ENCODE data around the gene SUPT5H. TPM values are rescaled to one million over a fixed set of nuclear protein-coding genes. Genes with fewer than 3 reads are reported as not detected.
A peak's percentile ranks its signal among the peaks of the same experiment; 100 is the strongest.
"Not testable (repeated sequence)": the region's sequence is repeated elsewhere in the genome, so short reads cannot be mapped to it uniquely, and the experiment has no call there.

Gene SUPT5H
- total RNA-seq, 1 donor from 2014 or later: 121 TPM

- DNase-seq (ENCODE audit: low spot score): no peak
Measured at GRCh38 chr19:39465956-39466747, 20.8 kb downstream of the SUPT5H start.

DNA sequence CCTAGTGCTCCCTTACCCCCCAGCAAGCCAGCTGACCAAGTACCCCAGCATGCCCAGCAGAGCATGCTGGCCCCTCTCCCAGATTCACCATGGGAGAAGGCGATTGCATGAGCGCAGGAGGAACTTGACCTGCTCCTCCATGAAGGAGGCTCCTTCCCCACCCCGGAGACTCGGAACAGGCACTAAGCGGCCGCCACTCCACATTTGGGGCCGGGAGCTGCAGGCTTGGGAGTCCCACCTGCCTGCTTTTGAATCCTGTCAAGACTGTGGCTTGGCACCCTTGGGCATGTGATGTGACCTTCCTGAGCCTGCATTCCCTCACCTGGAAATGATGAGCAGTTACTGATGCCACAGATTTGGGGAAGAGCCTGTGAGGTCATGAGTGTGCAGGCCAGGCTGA is 22.6 kb downstream of the SUPT5H start:
- DNase-seq (ENCODE audit: low spot score): no peak

GRCh38 chr19:39469036-39469435 is 23.7 kb downstream of the SUPT5H start:
- DNase-seq (ENCODE audit: low spot score): no peak

DNA sequence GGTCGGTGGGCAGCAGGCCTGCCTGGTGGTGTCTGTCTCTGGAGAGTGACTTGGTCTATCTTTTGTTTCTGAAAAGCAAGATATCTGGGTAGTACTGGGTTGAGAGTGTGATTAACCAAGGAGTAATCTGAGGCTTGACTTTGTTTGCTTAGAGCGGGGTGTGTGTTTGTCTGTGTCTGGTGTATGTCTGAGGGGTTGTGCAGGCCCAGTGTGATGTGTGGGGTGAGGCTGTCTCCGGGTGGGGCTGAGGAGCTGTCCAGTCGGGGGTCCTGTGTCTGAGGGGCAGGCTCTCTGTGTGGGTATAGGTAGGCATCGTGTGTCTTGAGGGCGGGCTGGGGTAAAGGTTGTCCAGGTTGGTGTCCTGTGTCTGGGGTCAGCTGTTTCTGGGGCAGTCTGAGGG is 24.2 kb downstream of the SUPT5H start:
- no peak for DNase-seq (ENCODE audit: low spot score)

- DNase-seq (ENCODE audit: low spot score): no peak
Measured at GRCh38 chr19:39470724-39471339, 25.4 kb downstream of the SUPT5H start.

DNA sequence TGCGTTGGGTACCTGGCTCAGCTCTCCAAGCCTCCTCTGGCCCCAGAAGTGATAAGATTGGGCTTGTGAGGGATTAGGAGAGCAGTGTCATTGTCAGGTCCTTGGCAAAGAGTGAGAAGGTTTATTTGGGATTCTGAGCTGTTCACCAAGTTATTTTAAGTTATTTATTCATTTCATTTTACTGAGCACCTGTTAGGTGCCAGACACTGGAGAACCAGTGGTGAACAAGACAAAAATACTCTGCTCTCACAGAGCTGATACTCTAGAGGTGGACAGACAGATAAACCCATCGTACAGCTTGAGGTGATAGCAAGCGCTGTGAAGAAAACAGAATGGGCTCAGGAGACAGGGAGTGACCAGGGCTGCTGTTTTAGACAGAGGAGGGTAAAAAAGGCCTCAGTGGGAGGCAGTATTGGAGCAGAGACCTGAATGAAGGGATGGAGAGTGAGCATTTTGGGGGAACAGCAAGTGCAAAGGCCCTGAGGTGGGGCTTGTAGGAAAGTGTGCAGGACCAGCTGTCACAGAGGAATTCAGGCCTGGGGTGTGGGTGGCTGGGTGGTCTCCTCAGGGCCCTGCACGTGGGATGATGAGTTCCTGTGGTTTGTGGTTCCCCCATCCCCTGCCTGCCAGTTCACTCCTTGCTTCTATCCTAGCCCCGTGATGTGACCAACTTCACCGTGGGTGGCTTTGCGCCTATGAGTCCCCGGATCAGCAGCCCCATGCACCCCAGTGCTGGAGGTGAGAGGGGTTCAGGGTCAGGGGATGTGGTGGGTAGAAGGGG is 26.6 kb downstream of the SUPT5H start:
- no peak for DNase-seq (ENCODE audit: low spot score)

- DNase-seq (ENCODE audit: low spot score): no peak
Measured at GRCh38 chr19:39472746-39473442, 27.5 kb downstream of the SUPT5H start.

DNA sequence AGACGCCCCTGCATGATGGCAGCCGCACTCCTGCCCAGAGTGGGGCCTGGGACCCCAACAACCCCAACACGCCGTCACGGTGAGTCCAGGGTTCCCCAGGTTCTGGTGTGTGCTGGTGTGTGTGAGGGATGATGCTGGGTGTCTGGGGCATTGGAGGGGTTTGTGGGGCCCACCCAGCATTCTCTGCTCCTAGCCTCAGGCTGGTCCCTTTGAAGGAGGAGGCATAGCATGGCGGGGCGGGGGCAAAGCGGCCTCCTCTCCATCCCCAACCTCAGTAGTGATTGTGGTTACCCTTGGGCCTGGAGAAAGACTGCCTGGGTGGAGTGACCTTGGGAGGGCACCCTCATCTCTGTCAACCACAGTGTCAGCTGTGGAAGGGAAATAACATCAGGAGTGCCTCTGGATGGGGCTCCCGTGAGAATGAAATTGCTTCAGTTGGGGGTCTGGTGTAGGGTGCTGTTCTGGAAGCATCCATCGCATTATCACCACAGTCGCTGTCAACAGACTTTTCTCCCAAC is 28.1 kb downstream of the SUPT5H start:
- DNase-seq (ENCODE audit: low spot score): no peak

GRCh38 chr19:39474139-39474620 is 28.8 kb downstream of the SUPT5H start:
- no peak for DNase-seq (ENCODE audit: low spot score)

DNA sequence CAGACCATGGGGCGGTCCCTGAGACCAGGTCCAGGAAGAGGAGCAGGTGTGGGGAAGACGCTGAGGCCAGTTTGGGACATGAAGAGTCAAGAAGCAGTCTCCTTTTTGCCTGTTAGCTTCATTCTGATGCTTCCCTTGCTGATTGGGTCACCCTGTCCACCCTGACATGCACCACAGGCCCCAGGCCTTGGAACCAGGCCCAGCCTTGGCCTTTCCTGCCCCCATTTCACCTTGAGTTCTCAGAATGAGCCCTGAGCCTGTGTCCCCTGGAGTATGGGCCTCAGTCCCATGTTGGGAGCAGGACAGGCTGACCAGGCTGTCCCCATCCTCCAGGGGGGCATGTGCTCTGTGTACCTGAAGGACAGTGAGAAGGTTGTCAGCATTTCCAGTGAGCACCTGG is 30.4 kb downstream of the SUPT5H start:
- DNase-seq (ENCODE audit: low spot score): no peak

- DNase-seq (ENCODE audit: low spot score): not testable (repeated sequence)
Measured at GRCh38 chr19:39479319-39479801, 34.0 kb downstream of the SUPT5H start.

DNA sequence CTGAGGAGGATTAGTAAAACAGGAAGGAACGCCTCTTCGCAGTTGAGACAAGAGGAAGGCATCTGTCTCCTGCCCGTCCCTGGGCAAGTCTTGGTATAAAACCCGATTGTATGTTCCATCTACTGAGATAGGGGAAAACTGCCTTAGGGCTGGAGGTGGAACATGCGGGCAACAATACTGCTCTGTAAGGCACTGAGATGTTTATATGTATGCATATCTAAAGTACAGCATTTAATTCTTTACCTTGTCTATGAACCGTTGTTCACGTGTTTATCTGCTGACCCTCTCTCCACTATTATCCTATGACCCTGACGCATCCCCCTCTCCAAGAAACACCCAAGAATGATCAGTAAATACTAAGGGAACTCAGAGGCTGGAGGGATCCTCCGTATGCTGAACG is 34.5 kb downstream of the SUPT5H start:
- no peak for DNase-seq (ENCODE audit: low spot score)

DNA sequence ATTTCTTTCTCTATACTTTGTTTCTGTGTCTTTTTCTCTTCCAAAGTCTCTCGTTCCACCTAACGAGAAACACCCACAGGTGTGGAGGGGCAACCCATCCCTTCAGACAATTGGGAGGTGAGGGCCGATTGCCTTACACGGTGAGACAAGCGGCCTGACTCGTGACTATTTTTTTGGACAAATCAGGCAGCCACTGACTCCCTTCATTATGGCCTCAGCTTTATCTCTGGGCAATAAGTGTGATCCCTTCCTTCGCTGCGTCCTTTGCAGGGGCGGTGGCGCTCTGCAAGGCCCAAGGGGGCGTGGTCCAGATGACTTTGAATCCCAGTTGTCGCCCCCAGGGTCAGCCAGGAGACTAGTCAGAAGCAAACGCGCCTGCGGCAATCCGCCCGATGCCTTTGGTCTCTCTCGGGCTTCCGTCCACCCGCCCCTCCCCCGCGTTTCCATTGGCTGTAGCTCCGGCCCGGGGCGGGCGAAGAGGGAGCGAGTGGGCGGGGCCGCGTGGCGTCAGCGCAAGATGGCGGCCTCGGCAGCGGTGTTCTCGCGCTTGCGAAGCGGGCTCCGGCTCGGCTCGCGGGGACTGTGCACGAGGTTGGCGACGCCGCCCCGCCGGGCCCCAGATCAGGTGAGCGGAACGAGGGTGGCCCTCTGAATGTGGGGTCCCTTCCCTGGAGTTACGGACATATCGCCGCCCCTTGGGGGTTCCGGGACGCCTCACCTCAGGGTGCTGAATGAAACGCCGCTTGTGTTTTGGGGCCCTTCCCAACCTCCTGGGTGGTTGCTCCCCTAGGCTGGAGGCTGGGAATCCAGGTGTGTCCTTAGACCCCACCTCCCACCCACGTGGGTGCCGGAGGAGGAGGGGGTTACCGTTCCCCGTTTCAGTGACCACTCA is 35.2 kb downstream of the SUPT5H start, which contains the start of gene TIMM50:
TSS of gene TIMM50 (plus strand) at position 502 of the 892 bp plus-strand sequence. CDS start at position 518, 16 bp downstream.
- peak; percentile 96 for DNase-seq (ENCODE audit: low spot score)

DNA sequence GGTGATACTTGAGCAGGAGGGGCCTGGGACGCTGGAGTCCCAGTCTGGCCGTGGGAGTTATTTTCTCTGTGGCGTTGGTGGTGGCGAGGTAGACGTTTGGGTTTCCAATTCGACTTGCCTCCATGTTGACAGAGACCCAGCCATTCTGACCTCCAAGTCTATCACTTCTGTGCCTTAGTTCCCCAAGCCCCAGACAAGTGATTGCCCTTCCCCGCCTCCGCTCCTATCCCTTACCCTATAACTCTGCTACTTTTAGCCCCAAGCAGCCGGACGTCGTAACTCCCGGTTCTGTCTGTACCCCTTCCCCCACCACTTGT is 35.8 kb downstream of the SUPT5H start:
- DNase-seq (ENCODE audit: low spot score): no peak

- DNase-seq (ENCODE audit: low spot score): no peak
Measured at GRCh38 chr19:39481676-39482075, 36.3 kb downstream of the SUPT5H start.

GRCh38 chr19:39483141-39483540 is 37.8 kb downstream of the SUPT5H start:
- DNase-seq (ENCODE audit: low spot score): no peak

- no peak for DNase-seq (ENCODE audit: low spot score)
Measured at GRCh38 chr19:39489756-39490155, 44.4 kb downstream of the SUPT5H start.

DNA sequence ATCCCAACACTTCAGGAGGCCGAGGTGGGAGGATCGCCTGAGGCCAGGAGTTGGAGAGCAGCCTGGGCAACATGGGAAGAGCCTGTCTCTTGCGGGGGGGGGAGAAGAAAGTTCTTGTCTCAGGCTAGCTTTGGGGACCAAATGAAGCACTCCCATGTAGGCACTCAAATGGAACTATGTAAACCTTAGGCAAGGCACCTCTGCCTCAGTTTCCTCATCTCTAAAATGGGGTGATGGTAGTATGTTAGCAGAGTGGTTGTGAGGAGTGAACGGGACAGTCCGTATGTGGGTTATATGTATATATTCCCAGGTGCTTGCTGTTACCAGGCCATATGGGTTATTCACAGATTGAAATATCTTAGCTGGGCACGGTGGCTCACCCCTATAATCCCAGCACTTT is 46.8 kb downstream of the SUPT5H start:
- DNase-seq (ENCODE audit: low spot score): no peak

- no peak for DNase-seq (ENCODE audit: low spot score)
Measured at GRCh38 chr19:39492788-39493187, 47.4 kb downstream of the SUPT5H start.

- DNase-seq (ENCODE audit: low spot score): no peak
Measured at GRCh38 chr19:39494661-39495060, 49.3 kb downstream of the SUPT5H start.

DNA sequence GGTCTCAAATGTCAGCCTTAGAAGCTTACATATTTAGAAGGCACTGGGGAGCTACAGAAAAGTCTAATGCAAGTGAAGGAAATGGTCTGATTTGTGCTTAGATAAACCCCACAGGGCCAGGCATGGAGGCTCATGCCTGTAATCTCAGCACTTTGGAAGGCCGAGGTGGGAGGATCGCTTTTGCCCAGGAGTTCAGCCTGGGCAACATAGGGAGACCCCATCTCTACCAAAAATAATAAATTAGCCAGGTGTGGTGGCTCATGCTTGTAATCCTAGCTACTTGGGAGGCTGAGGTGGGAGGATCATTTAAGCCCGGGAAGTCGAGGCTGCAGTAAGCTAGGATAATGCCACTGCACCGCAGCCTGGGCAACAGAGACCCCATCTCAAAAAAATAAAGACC is 50.7 kb downstream of the SUPT5H start:
- DNase-seq (ENCODE audit: low spot score): no peak

Data from ureter (tissue), 1 donor.